Duodenal mucosa (tissue), 2 donors: ENCODE results near the gene MISP.

Experiments
- H3K27ac ChIP-seq: one replicate; pipeline ENCODE4 v1.7.0; 2013; ENCODE audit warnings: low read depth, low read length
- H3K27me3 ChIP-seq, 2 donors: one replicate each; pipeline ENCODE4 v1.7.0; 2013; ENCODE audit warnings: low read length in 2 of 2, control low read depth in 1 of 2; ENCODE audit not compliant: insufficient read depth in 2 of 2, control insufficient read depth in 1 of 2
- H3K36me3 ChIP-seq, 2 donors: one replicate each; pipeline ENCODE4 v1.7.0; 2013; ENCODE audit warnings: low read length in 2 of 2, control low read depth in 1 of 2; ENCODE audit not compliant: insufficient read depth in 2 of 2, control insufficient read depth in 1 of 2
- H3K4me1 ChIP-seq, 2 donors: one replicate each; pipeline ENCODE4 v1.7.0; 2013; ENCODE audit warnings: low read length in 2 of 2, control low read depth in 1 of 2; ENCODE audit not compliant: insufficient read depth in 2 of 2, control insufficient read depth in 1 of 2
- H3K4me3 ChIP-seq, 2 donors: one replicate each; pipeline ENCODE4 v1.7.0; 2013; ENCODE audit warnings: low read length in 2 of 2, low read depth in 1 of 2
- H3K9ac ChIP-seq, 2 donors: one replicate each; pipeline ENCODE4 v1.7.0; 2013; ENCODE audit warnings: low read length in 2 of 2, low read depth in 1 of 2
- H3K9me3 ChIP-seq, 2 donors: one replicate each; pipeline ENCODE4 v1.7.0; 2013; ENCODE audit warnings: low read length in 2 of 2, control low read depth in 1 of 2; ENCODE audit not compliant: control insufficient read depth in 1 of 2

Gene MISP

GRCh38 chr19:710767-711166, 40.1 kb upstream of the MISP start:
- no peak overlapping the region for H3K9ac ChIP-seq
- no peak overlapping the region for H3K27ac ChIP-seq
- H3K27me3 ChIP-seq, result peaks cover 3 to 16% of the 10 kb centered on the region in 2 donors
- H3K4me3 ChIP-seq, result no peak overlapping the region
- no peaks in the 10 kb centered on the region for H3K36me3 ChIP-seq
- H3K4me1 ChIP-seq, result no peaks in the 10 kb centered on the region
- H3K9me3 ChIP-seq, result peaks cover 2 to 6% of the 10 kb centered on the region in 2 donors

DNA sequence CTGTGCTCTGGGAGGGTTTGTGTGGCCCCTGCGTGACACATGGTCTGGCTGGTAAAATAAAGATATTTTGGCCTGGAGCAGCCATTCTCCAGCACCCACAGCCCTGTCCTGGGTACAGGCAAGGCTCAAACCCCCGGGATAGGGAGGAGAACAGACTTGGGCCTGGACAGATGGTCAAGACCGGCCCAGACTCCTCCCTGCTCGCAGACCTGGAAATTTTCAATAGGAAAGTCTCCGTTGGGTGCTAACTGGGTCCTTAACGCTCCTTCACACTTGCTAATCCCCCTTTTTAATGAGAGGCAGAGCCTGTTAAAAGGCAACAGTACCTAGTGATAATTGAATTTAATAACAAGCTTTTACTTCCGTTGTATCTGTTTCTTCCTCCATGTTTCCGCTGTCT, 39.7 kb upstream of the MISP start:
- no peak overlapping the region for H3K9ac ChIP-seq
- peaks cover 3 to 16% of the 10 kb centered on the region in 2 donors for H3K27me3 ChIP-seq
- no peak overlapping the region for H3K27ac ChIP-seq

GRCh38 chr19:715347-715746, 35.6 kb upstream of the MISP start:
- no peaks in the 10 kb centered on the region for H3K4me1 ChIP-seq
- no peak overlapping the region for H3K27ac ChIP-seq

More for the DNA sequence above, 39.7 kb upstream of the MISP start:
- H3K36me3 ChIP-seq, result no peaks in the 10 kb centered on the region
- H3K4me1 ChIP-seq, result no peaks in the 10 kb centered on the region
- no peak overlapping the region for H3K4me3 ChIP-seq
- peaks cover 2 to 7% of the 10 kb centered on the region in 2 donors for H3K9me3 ChIP-seq

GRCh38 chr19:718251-718951, 32.5 kb upstream of the MISP start:
- no peaks in the 10 kb centered on the region for H3K36me3 ChIP-seq
- H3K4me3 ChIP-seq, result no peak overlapping the region

More at GRCh38 chr19:715347-715746, 35.6 kb upstream of the MISP start:
- Histone ChIP-seq H3K9ac (no peak overlapping the region), H3K4me3 (no peak overlapping the region), H3K9me3 (peaks cover 0 to 7% of the 10 kb centered on the region in 2 donors), H3K36me3 (no peaks in the 10 kb centered on the region), H3K27me3 (peaks cover 3 to 20% of the 10 kb centered on the region in 2 donors)

DNA sequence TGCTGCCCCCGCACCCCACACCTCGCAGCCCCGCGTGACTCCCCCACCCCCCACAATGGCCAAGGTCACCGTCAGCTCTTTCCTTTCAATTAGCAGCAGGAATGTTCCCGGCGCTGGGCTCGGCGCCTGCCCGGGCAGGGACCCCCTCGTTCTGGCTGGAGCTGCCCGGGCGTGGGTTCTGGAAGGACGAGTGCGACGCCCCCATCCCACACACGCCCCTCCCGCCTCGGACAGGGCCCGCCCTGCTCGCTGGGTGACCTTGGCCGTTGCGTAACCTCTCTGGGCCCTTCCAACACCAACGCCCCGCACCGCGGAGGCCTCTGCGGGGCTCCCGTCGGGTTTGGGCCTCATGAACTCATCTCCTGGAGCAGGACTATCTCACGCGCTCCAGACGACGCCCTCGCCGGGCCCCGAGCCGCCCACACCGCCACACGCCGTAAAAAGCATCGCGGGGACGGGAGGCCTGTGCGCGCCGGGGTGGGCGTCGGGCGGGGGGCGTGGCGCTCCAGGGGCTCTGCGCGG, 31.9 kb upstream of the MISP start:
- Histone ChIP-seq H3K4me3 (no peak overlapping the region), H3K9ac (no peak overlapping the region)

More at GRCh38 chr19:718251-718951, 32.5 kb upstream of the MISP start:
- Histone ChIP-seq H3K27me3 (peaks cover 0 to 17% of the 10 kb centered on the region in 2 donors), H3K27ac (no peak overlapping the region), H3K9me3 (peaks cover 0 to 7% of the 10 kb centered on the region in 2 donors), H3K9ac (no peak overlapping the region), H3K4me1 (no peaks in the 10 kb centered on the region)

GRCh38 chr19:719636-720344, 31.1 kb upstream of the MISP start:
- Histone ChIP-seq H3K4me1 (no peaks in the 10 kb centered on the region), H3K27me3 (peaks cover 0 to 17% of the 10 kb centered on the region in 2 donors), H3K27ac (no peak overlapping the region), H3K4me3 (no peak overlapping the region), H3K9ac (no peak overlapping the region), H3K36me3 (no peaks in the 10 kb centered on the region), H3K9me3 (peaks cover 0 to 7% of the 10 kb centered on the region in 2 donors)

More for the DNA sequence above, 31.9 kb upstream of the MISP start:
- peaks cover 0 to 7% of the 10 kb centered on the region in 2 donors for H3K9me3 ChIP-seq
- H3K27me3 ChIP-seq, result peaks cover 0 to 17% of the 10 kb centered on the region in 2 donors
- H3K36me3 ChIP-seq, result no peaks in the 10 kb centered on the region
- H3K4me1 ChIP-seq, result no peaks in the 10 kb centered on the region
- peak overlapping the region; percentile 10 for H3K27ac ChIP-seq

DNA sequence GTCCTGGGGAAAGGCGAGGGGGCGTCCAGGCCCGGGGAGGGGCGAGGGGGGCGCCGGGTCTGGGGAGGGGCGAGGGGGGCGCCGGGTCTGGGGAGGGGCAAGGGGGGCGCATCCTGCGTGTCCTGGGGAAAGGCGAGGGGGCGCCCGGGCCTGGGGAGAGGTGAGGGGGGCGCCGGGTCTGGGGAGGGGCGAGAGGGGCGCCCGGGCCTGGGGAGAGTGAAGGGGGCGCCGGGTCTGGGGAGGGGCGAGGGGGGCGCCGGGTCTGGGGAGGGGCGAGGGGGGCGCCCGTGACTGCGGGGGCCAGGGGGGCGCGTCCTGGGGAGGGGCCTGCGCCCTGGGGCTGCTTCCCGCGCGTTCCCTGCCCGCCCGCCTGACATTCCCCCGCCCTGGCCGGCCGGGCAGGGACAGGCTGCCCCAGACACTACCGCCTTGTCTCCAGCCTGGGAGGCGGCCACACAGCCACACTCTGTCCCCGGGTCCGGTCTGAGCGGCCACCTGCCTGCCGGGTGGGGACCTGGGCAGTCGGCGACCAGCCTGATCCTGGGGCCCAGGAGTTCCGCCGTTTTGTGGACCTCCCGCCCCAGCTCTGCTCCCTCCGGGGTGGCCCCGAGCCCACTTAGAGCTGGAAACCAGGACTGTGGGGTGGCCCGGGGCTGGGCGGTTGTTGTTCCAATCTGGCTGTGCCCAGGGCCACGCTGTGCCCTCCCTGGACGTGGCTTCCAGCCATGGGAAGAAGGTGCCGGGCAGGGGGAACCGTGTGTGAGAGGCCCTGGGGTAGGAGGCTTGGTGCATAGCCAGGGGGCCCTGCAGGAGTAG, 30.4 kb upstream of the MISP start:
- Histone ChIP-seq H3K9ac (no peak overlapping the region), H3K9me3 (peaks cover 0 to 3% of the 10 kb centered on the region in 2 donors), H3K36me3 (no peaks in the 10 kb centered on the region), H3K27ac (no peak overlapping the region), H3K4me1 (no peaks in the 10 kb centered on the region), H3K27me3 (peaks cover 0 to 17% of the 10 kb centered on the region in 2 donors), H3K4me3 (no peak overlapping the region)

- Histone ChIP-seq H3K9me3 (no peaks in the 10 kb centered on the region), H3K27ac (no peak overlapping the region), H3K4me1 (no peaks in the 10 kb centered on the region), H3K9ac (no peak overlapping the region), H3K4me3 (no peak overlapping the region), H3K27me3 (peaks cover 0 to 15% of the 10 kb centered on the region in 2 donors), H3K36me3 (no peaks in the 10 kb centered on the region)
Observed at GRCh38 chr19:722553-723101, 28.3 kb upstream of the MISP start.

GRCh38 chr19:723247-723646, 27.7 kb upstream of the MISP start:
- no peaks in the 10 kb centered on the region for H3K4me1 ChIP-seq

More at GRCh38 chr19:723247-723646, 27.7 kb upstream of the MISP start:
- H3K36me3 ChIP-seq, result no peaks in the 10 kb centered on the region
- no peak overlapping the region for H3K9ac ChIP-seq
- peaks cover 0 to 13% of the 10 kb centered on the region in 2 donors for H3K27me3 ChIP-seq
- H3K9me3 ChIP-seq, result no peaks in the 10 kb centered on the region
- no peak overlapping the region for H3K27ac ChIP-seq
- H3K4me3 ChIP-seq, result no peak overlapping the region
